WI38 (cell line): Measurements from ENCODE around the gene OBSCN.

ENCODE experiments used
- H3K4me3 ChIP-seq: 2 replicates; pipeline ENCODE4 v1.5.1; 2011; ENCODE audit warnings: low read depth, mild to moderate bottlenecking, control low read depth, low read length
- CTCF ChIP-seq: IDR thresholded peaks from 2 replicates; pipeline ENCODE4 v1.5.1; 2012; ENCODE audit warnings: low read depth, mild to moderate bottlenecking, control low read depth, low read length

Gene OBSCN

GRCh38 chr1:228317891-228318810, 110.3 kb downstream of the OBSCN start:
- no peak for TF ChIP-seq CTCF

GRCh38 chr1:228318823-228319241, 111.0 kb downstream of the OBSCN start:
- TF ChIP-seq CTCF: no peak
- H3K4me3 ChIP-seq: no peak overlapping the region

More at GRCh38 chr1:228317891-228318810, 110.3 kb downstream of the OBSCN start:
- H3K4me3 ChIP-seq: no peak overlapping the region

- H3K4me3 ChIP-seq: no peak overlapping the region
- TF ChIP-seq CTCF: no peak
Measured at GRCh38 chr1:228319352-228320088, 111.7 kb downstream of the OBSCN start.

- H3K4me3 ChIP-seq: no peak overlapping the region
- no peak for TF ChIP-seq CTCF
Measured at GRCh38 chr1:228320394-228320793, 112.5 kb downstream of the OBSCN start.

GRCh38 chr1:228321435-228321834, 113.6 kb downstream of the OBSCN start:
- no peak overlapping the region for H3K4me3 ChIP-seq
- TF ChIP-seq CTCF: no peak

GRCh38 chr1:228321895-228322294, 114.1 kb downstream of the OBSCN start:
- H3K4me3 ChIP-seq: no peak overlapping the region
- TF ChIP-seq CTCF: no peak

- TF ChIP-seq CTCF: no peak
- no peak overlapping the region for H3K4me3 ChIP-seq
Measured at GRCh38 chr1:228323401-228323800, 115.6 kb downstream of the OBSCN start.
